Psoas muscle (tissue), 8 donors: ENCODE data around the gene POLR2L. TPM values are rescaled to one million over a fixed set of nuclear protein-coding genes. Genes with fewer than 3 reads are reported as not detected.

Source experiments
- ATAC-seq, 4 donors: fragments of 200-7000 bp; cut with Tn5 transposase; one replicate each; pipeline ENCODE4 v1.9.1; 2020; ENCODE audit warnings: moderate library complexity in 3 of 4, mild to moderate bottlenecking in 2 of 4
- DNase-seq, 2 donors: peaks; one replicate each; pipeline ENCODE4 v3.0.0-alpha.2; 2020
- H3K27ac ChIP-seq: fragments of 200-600 bp; one replicate; pipeline ENCODE4 v1.8.0; 2022
- H3K27me3 ChIP-seq, 3 donors: fragments of 200-600 bp in 1 of 3; one replicate each; pipeline versions ENCODE4 v1.6.1 to v1.8.0; 2013 to 2022; ENCODE audit warnings: low read length in 2 of 3, mild to moderate bottlenecking in 2 of 3, moderate library complexity in 1 of 3; ENCODE audit not compliant: insufficient read depth in 3 of 3
- H3K36me3 ChIP-seq, 2 donors: fragments of 200-600 bp in 1 of 2; one replicate each; pipeline versions ENCODE4 v1.6.1 to v1.8.0; 2013 to 2022; ENCODE audit warnings: low read depth in 1 of 2, mild to moderate bottlenecking in 1 of 2, moderate library complexity in 1 of 2; ENCODE audit not compliant: insufficient read depth in 1 of 2
- H3K4me1 ChIP-seq: fragments of 200-600 bp; one replicate; pipeline ENCODE4 v1.8.0; 2022
- H3K4me3 ChIP-seq: fragments of 200-600 bp; one replicate; pipeline ENCODE4 v1.8.0; 2022; ENCODE audit warnings: mild to moderate bottlenecking
- H3K9me3 ChIP-seq: fragments of 200-600 bp; one replicate; pipeline ENCODE4 v1.8.0; 2022
- CTCF ChIP-seq: fragments of 200-600 bp; IDR thresholded peaks from one replicate; pipeline ENCODE4 v1.8.0; 2022; ENCODE audit warnings: antibody characterized with exemption
- WGBS, 3 donors: extraction: QIAGEN DNeasy Blood & Tissue Kit; methylation state at CpG; one replicate each; pipeline versions ENCODE4 v1.1.6 to v1.1.7; 2013; 5-methylcytosine and 5-hydroxymethylcytosine counted together
- intact Hi-C, 2 donors: fragments of 100-400 bp; cut with DNase I; formaldehyde crosslinking; loops; one replicate each; pipeline versions ENCODE4 v1.11.0 to v1.14.2; 2022
- polyA plus RNA-seq, 3 donors: library from polyadenylated mRNA; stranded (reverse); fragments of 200-250 nt; gene quantifications; one replicate each; pipeline ENCODE4 v1.2.3, GENCODE V29; 2013
- total RNA-seq, 4 donors: library from RNA; stranded (reverse); fragmentation: NEBNext Ultra II Directional in 2 of 4; extraction: Animal tissue kit (Norgen Biotek cat#: 25700) in 2 of 4; gene quantifications; one replicate each; pipeline versions ENCODE4 v1.2.1 to v1.2.4, GENCODE V29; 2021 to 2023
- donor health status: healthy with polysubstance abuse.
- donor health status: DM: no; HTN: no; CAD: no; lungs with moderate emphysema.
- donor health status: Bipolar disorder and iron deficiency.
- donor health status: healthy.
- donor health status: DM: yes; HTN: yes; CAD: no.
- donor health status: DM: no; HTN: no; CAD: no.
- donor health status: DM: no; HTN: no; CAD: no.
- donor health status: DM: yes; HTN: yes; CAD: no.

Gene POLR2L
- total and polyA plus RNA-seq, 7 donors = 113 to 205 (median 176) TPM

- Histone ChIP-seq H3K27me3 (peaks cover 0 to 25% (median 9%) of the 10 kb centered on the region in 3 donors), H3K9me3 (no peaks in the 10 kb centered on the region), H3K27ac (peak within 1 kb of the TSS; percentile 92), H3K4me3 (peak within 1 kb of the TSS; percentile 92), H3K36me3 (peaks cover 0 to 19% of the 10 kb centered on the region in 2 donors), H3K4me1 (peaks cover 52% of the 10 kb centered on the region)
- intact Hi-C loops = no loop called here
- 2 to 19% (median 7%) methylated on average over 9 to 61 of the region's 67 CpGs for WGBS, 3 donors
- TF ChIP-seq CTCF = peak; percentile 6
- DNase-seq (peak in 1 of 2 donors; percentile 72), ATAC-seq (peak; percentile 31 to 42 (median 31))
Measured at GRCh38 chr11:832529-833113, 9.7 kb downstream of the POLR2L start, which contains the start of gene CD151. Gene CD151 (plus strand): TSS chr11:832952. CDS start chr11:836070, 3,118 bp downstream.

GRCh38 chr11:831961-832528 lies 10.3 kb downstream of the POLR2L start:
- no peak for TF ChIP-seq CTCF
- ATAC-seq (no peak), DNase-seq (no peak)
- intact Hi-C loops = no loop called here
- WGBS, 3 donors = 71 to 72% (median 72%) methylated on average over 23 of the region's 23 CpGs
- Histone ChIP-seq H3K27me3 (peaks cover 0 to 25% (median 13%) of the 10 kb centered on the region in 3 donors), H3K9me3 (no peaks in the 10 kb centered on the region), H3K4me1 (peaks cover 52% of the 10 kb centered on the region), H3K36me3 (peaks cover 0 to 14% of the 10 kb centered on the region in 2 donors), H3K4me3 (peak overlapping the region; percentile 92), H3K27ac (peak overlapping the region; percentile 92)

DNA sequence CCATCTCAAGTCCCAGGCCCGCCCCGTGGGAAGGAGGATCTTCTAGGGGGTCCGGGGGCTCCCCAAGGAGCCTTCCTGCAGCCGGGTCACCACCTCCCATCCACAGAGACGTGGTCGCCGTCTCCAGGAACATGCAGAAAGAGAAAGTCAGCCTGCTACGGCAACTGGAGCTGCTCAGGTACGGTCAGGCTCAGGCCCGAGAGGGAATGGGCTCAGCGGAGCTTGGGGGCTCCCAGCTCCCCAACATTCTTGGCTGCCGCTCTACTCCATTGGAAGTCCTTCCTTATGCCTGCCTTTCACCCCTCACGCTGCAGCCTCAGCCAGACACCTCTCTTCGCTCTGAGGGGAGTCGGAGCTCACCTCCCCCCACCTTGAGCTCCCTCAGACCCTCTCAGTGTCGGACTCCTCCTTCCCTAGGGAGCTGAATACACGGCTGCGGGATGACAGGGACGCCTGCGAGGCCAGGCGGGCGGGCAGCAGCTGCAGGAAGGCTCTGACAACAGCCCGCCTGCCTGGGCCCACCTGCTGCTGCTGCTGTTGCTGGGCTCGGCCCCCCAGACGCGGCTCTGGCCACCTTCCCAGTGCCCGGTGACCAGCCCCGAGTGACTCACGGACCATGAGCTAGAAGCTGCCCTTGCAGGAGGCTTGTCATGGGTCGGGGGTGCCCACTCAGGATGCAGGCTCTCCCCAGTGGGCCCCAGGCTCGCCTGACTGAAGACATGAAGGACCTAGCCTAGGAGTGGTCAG lies 11.0 kb downstream of the POLR2L start:
- peaks cover 0 to 6% of the 10 kb centered on the region in 2 donors for H3K36me3 ChIP-seq
- H3K27me3 ChIP-seq = peaks cover 0 to 27% (median 13%) of the 10 kb centered on the region in 3 donors
- peak overlapping the region; percentile 57 for H3K4me3 ChIP-seq

More for the DNA sequence above, 11.0 kb downstream of the POLR2L start:
- Histone ChIP-seq H3K27ac (peak overlapping the region; percentile 92), H3K4me1 (peaks cover 51% of the 10 kb centered on the region), H3K9me3 (no peaks in the 10 kb centered on the region)
- 58 to 70% (median 59%) methylated on average over 28 to 31 of the region's 31 CpGs for WGBS, 3 donors
- DNase-seq (no peak), ATAC-seq (no peak)
- intact Hi-C loops = no loop called here
- no peak for TF ChIP-seq CTCF
